NCI-H2081 treated with DMSO at 0.1 percent for 48 hours (cell line): ENCODE results near the gene UBASH3B.
A peak's percentile ranks its signal among the peaks of the same experiment; 100 is the strongest.

Experiments
- DNase-seq: peaks from one replicate; lab custom pipeline; 2025; lab: John Stamatoyannopoulos, UW

UBASH3B gene

GRCh38 chr11:122646549-122647340 lies 8.8 kb upstream of the UBASH3B start:
- no peak for DNase-seq

GRCh38 chr11:122647736-122648275 lies 7.7 kb upstream of the UBASH3B start:
- DNase-seq, result no peak

GRCh38 chr11:122649116-122649515 lies 6.4 kb upstream of the UBASH3B start:
- no peak for DNase-seq

GRCh38 chr11:122650619-122651018 lies 4.9 kb upstream of the UBASH3B start:
- no peak for DNase-seq

- no peak for DNase-seq
Observed at GRCh38 chr11:122652495-122652894, 3.0 kb upstream of the UBASH3B start.

GRCh38 chr11:122653916-122654585 lies 1.5 kb upstream of the UBASH3B start:
- DNase-seq, result no peak

GRCh38 chr11:122656073-122656630 lies 630 bp downstream of the UBASH3B start:
- DNase-seq, result no peak

GRCh38 chr11:122656631-122657101 lies 1.1 kb downstream of the UBASH3B start:
- DNase-seq, result no peak

- no peak for DNase-seq
Observed at GRCh38 chr11:122659676-122660554, 4.4 kb downstream of the UBASH3B start.

- DNase-seq, result peak; percentile 42
Observed at GRCh38 chr11:122661182-122661945, 5.8 kb downstream of the UBASH3B start.

GRCh38 chr11:122663056-122663740 lies 7.7 kb downstream of the UBASH3B start:
- no peak for DNase-seq

- DNase-seq, result no peak
Observed at GRCh38 chr11:122663764-122664163, 8.2 kb downstream of the UBASH3B start.

GRCh38 chr11:122664188-122664587 lies 8.7 kb downstream of the UBASH3B start:
- DNase-seq, result no peak

GRCh38 chr11:122665861-122666260 lies 10.3 kb downstream of the UBASH3B start:
- DNase-seq, result no peak

GRCh38 chr11:122666743-122667142 lies 11.2 kb downstream of the UBASH3B start:
- DNase-seq, result no peak

- DNase-seq, result no peak
Observed at GRCh38 chr11:122668562-122669090, 13.1 kb downstream of the UBASH3B start.

- no peak for DNase-seq
Observed at GRCh38 chr11:122670131-122670530, 14.6 kb downstream of the UBASH3B start.

- DNase-seq, result no peak
Observed at GRCh38 chr11:122671400-122671891, 15.9 kb downstream of the UBASH3B start.

GRCh38 chr11:122672892-122673291 lies 17.4 kb downstream of the UBASH3B start:
- DNase-seq, result no peak

GRCh38 chr11:122673701-122674100 lies 18.2 kb downstream of the UBASH3B start:
- DNase-seq, result no peak
